Mucosa of gallbladder (tissue), 1 donor: ENCODE results near the gene BLOC1S4. TPM values are rescaled to one million over a fixed set of nuclear protein-coding genes. Genes with fewer than 3 reads are reported as not detected.
A peak's percentile ranks its signal among the peaks of the same experiment; 100 is the strongest.
"Not testable (repeated sequence)": the region's sequence is repeated elsewhere in the genome, so short reads cannot be mapped to it uniquely, and the experiment has no call there.

Experiments used
- DNase-seq: peaks from one replicate; pipeline ENCODE4 v3.0.0-alpha.2; 2020; ENCODE audit warnings: low spot score
- total RNA-seq: library from RNA; stranded (reverse); gene quantifications from one replicate; pipeline ENCODE4 v1.2.1, GENCODE V29; 2021
- donor health status: DM: no; HTN: no; CAD: no.

The BLOC1S4 gene
- total RNA-seq, 1 donor from 2014 or later = 18.1 TPM

DNA sequence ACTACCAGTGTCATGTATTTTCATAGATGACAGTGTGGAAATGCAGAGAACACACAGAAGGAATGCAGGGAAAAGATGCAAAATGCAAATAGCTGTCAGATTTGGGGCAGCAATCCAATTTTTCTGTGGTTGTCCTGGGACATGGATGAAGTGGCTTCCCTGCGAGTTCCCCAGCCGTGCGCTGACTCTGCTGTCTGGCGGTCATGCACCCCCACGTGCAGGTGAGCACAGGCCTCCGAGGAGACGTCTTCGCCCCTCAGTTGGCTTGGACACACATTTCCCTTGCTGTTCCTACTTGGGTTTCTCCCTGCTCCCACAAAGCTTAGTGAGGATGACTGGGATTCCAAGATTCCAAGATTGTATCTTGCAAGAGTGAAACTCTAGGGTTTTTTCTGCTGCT, 24.4 kb downstream of the BLOC1S4 start:
- DNase-seq = no peak

DNA sequence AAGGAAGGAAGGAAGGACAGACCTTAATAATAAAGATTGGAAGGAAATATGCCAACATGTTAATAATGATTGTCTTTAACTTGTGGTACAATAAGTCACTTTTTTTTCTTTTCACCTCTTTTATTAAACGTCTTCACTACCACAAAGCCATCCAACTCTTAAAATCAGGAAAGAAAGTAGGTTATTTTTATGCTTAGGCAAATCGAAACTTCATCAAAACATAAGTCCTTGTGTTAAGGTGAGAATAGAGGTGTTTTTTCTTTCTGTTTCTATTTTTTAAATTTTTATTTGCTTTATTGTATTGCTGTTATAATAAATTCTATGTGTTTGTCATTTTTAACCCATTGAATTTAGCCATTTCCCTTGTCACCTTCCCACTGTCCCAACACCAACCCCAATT, 26.5 kb downstream of the BLOC1S4 start:
- no peak for DNase-seq

- no peak for DNase-seq
Observed at GRCh38 chr4:6742989-6743388, 27.0 kb downstream of the BLOC1S4 start.

DNA sequence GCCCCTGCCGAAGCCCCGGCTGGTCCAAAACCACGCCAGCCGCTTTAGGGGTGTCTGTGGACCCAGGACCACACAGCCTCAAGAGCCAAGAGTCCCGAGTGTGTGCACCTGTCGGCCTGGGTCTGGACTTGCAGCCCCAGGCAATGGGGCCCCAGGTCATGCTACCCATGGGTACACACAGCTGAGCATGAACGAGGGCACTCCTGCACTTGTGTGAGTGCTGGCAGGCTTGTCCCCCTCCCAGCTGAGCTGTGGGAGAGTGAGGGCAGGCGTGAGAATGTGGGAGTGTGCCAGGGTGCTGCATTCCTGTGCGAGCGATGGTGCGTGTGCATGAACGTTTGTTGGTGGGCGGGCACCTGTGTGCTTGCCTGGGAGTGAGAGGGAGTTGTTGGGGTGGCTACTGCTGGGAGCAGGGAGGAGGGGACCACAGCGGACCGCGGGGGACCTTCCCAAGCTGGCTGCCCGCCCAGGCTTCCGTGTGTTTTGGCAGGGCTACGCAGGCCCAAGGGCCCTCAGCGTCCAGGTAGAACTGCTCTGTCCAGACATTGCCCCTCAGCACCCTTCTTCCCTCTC, 30.8 kb downstream of the BLOC1S4 start:
- peak; percentile 71 for DNase-seq

DNA sequence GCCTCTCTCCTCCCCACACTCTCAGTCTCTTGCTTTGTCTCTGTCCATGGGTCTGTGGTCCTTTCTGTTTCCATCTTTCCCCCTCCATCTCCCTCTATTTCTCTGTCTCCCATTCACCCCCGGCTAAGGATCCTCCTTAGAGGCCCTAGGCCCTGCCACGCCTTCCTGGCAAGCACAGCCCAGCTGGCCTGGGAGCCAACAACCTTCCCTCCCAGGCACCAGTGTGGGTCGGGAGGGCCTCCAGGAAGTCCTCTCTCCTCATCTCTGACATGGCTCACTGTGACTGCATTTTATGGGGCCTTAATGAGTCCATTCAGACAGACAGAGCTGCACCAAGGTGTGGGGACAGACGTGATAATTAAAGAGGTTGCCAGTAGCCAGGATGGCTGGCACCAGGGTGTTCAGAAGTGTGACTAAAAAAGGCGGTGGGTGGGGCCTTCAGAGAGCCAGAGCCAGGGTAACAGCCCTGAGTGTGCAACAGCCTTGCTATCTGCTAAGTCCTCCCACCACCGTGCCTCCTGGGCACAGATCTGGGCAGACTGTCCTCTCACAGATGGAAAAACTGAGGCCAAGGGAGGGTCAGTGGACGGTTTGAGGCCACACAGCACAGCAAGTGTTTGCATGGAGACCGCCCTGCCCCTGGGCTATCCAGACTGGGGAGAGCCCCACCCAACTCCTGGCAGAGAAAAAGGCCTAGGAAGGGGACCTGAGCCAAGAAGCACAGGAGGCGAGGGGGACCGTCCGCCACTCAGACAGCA, 31.5 kb downstream of the BLOC1S4 start:
- DNase-seq = peak; percentile 58

- no peak for DNase-seq
Observed at GRCh38 chr4:6748286-6748685, 32.3 kb downstream of the BLOC1S4 start.

DNA sequence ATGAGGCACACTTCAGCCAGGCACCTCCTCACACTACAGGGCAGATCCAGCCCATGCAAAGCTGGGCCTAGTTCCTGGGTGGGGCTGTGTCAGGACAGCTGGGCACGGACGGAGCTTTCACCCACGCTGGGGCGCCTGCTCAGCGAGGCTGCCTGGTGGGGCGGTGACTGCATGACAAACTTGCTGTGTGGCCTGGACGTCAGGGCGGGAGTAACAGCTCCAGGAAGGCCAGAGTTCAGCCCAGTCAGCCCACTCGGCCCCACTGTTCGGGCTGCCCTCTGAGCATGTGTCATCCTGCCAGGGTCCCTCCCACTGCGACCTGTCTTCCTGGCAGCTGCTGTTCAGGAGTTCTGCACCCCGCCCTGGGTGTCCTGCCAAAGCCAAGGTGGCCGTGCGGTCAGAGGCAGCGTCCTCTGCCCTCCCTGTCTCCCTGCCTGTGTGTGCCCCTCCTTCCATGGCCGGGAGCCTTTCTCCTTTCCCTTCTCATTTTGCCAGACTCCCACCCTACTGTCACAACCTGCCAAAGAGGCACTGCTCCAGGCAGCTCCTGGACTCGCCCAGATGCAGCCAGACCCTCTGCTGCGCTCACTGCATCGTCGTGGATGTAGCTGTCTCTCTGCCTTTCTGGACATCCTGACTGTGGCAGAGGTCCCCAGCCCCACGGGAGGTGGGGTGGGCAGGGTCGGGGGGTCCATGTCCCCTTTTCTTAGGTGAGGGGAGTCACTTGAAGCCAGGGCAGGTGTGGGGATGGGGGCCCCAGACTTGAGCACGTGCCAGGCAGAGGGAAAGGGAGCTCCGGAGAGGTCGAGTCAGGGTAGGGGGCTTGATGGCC, 33.6 kb downstream of the BLOC1S4 start:
- peak; percentile 82 for DNase-seq

DNA sequence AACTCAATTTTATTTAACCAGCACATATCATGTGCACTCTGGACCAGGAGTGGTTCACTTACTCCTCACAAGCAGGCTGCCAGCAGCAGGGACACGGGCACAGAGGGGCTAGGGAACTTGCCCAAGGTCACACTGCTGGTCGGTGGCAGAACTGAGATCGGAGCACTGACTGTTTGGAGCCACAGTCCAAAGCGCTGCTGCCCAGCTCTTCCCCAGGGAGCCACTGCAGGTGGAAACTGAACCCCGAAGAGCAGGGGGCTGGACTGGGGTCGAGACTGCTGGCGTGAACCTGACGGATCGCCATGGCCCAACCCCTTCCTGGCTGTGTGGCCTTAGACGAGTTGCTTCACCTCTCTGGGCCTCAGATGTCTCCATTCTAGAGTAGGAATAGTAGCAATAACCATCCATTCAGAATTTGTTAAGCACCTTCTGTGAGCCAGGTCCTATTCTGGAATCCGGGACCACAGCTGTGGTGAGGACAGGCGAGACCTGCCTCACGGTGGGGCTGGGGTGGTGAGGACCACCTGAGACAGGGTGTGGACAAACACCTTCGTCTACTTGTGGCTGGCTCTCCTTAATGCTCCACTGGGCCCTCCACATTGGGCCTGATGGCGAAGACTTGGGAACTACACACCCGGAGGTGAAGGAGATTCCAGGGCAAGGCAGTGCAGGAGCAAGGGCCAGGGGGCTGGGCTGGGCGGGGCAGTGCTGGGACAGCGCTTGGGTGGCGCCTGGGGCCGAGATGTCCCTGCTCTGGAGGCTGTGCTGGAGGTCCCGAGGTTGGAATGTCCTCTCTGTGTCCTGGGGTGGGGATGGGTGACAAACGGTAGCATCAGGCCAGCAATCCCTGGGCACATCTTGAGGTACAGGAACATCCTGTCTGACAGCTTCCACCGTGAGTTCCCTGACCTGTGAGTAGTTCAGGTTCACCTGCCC, 34.6 kb downstream of the BLOC1S4 start:
- peak; percentile 47 for DNase-seq

- DNase-seq = no peak
Observed at GRCh38 chr4:6751611-6752485, 35.9 kb downstream of the BLOC1S4 start.

DNA sequence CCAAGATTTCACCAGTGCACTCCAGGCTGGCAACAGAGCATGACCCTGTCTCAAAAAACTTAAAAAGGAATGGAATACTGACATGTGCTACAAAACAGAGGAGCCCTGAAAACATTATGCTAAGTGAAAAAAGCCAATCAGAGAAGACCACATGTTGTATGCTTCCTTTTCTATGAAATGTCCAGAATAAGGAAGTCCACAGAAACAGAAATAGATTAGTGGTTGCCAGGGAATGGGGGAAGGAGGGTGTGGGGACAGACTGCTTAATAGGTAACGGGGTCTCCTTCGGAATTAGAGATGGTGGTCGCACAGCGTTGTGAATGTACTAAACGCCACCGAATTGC, 36.5 kb downstream of the BLOC1S4 start:
- DNase-seq = no peak

- no peak for DNase-seq
Observed at GRCh38 chr4:6753103-6753560, 37.2 kb downstream of the BLOC1S4 start.

GRCh38 chr4:6753891-6754290, 37.9 kb downstream of the BLOC1S4 start:
- no peak for DNase-seq

GRCh38 chr4:6754481-6755087, 38.6 kb downstream of the BLOC1S4 start:
- no peak for DNase-seq

DNA sequence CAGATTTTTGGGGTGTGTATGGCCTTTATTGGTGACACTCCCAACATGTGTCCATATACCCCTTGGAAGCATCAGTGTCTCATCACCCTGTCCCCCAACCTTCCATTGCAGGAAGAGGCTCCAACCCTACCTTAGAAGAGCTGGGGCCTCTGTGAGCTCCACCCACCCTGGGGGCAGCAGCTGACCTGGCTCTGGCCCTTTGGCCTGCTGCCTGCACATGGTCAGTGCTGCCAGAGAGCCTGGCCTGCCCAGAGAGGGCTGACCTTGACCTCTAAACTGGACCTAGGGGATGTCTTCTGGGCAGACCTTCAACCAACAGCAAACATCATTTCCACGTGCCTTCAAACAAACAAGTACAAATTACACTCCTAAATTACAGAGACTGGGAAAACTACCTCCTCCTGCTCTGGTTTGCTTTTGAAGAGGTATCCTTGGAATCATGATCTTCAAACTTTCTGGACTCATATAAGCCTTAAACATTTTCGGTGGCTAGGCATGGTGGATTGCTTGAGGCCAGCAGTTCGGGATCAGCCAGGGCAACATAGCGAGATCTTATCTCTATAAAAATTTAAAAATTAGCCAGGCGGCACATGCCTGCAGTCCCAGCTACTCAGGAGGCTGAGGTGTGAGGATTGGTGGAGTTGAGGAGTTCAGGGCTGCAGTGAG, 39.2 kb downstream of the BLOC1S4 start:
- DNase-seq = no peak

GRCh38 chr4:6756345-6756744, 40.4 kb downstream of the BLOC1S4 start:
- not testable (repeated sequence) for DNase-seq

- DNase-seq = no peak
Observed at GRCh38 chr4:6758728-6759127, 42.8 kb downstream of the BLOC1S4 start.

GRCh38 chr4:6760865-6761264, 44.9 kb downstream of the BLOC1S4 start:
- no peak for DNase-seq

DNA sequence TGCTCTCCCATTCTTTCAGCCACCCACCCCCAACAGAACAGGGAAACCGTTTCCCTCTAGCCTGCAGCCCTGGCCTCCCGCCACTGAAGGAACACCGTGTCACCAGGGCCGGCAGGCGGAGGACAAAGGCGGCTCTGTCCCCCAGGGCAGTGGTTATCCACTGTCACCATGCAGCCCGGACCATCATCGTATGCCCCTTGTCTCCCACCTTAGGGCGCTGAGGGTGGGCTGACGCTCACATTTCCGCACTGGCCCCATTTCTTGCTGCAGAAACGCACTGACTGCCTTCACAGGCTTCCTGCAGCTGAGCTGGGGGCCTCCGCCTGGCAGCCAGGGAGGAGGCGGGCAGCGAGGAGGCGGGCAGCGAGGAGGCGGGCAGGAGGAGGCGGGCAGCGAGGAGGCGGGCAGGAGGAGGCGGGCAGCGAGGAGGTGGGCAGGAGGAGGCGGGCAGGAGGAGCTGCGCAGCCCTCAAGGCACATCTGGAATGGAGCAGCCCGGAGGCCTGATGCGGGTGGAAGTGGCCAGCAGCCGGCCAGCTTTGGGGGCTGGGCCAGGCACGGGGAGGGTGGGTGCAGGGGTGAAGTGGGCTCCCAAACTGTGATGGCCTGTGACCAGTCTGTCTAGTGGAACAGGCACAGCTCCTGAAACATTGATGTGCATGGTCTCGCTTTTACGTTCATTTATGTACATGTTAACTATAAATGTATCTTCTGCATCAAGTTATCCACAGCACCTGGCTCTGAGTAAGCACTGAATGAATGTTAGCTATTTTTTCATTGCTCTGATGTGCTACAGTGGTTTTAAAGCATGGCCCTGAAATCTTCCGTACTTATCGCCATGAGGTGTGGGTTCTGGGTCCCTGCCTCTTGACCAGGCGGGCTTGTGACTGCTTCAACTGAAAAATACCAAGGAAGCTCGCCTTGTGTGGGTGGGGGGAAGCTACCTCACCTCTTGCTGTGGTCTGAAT, 46.0 kb downstream of the BLOC1S4 start:
- no peak for DNase-seq
